Type B pancreatic cell (in vitro differentiated cells): ENCODE data around the gene PAK5. TPM values are rescaled to one million over a fixed set of nuclear protein-coding genes. Genes with fewer than 3 reads are reported as not detected.

Experiments used
- DNase-seq: peaks from one replicate; pipeline ENCODE4 v3.0.0; 2021; ENCODE audit warnings: mixed read lengths; ENCODE audit not compliant: unreplicated experiment; ENCODE audit errors: extremely low spot score
- H3K27ac Mint-ChIP-seq: 2 replicates; pipeline ENCODE4 v1.8.0; 2021; ENCODE audit warnings: mild to moderate bottlenecking, mixed read lengths
- H3K27me3 Mint-ChIP-seq: 2 replicates; pipeline ENCODE4 v1.8.0; 2021; ENCODE audit warnings: mixed read lengths
- H3K36me3 Mint-ChIP-seq: 2 replicates; pipeline ENCODE4 v1.8.0; 2021; ENCODE audit warnings: mixed read lengths
- H3K4me1 Mint-ChIP-seq: one replicate; pipeline ENCODE4 v1.8.0; 2021; ENCODE audit warnings: mixed read lengths; ENCODE audit not compliant: unreplicated experiment
- H3K4me3 Mint-ChIP-seq: 2 replicates; pipeline ENCODE4 v1.8.0; 2021; ENCODE audit warnings: mild to moderate bottlenecking, mixed read lengths
- H3K9me3 Mint-ChIP-seq: 2 replicates; pipeline ENCODE4 v1.8.0; 2021; ENCODE audit warnings: mixed read lengths
- total RNA-seq: library from RNA; stranded (reverse); gene quantifications from 2 replicates; pipeline ENCODE4 v1.2.1, GENCODE V29; 2021; ENCODE audit warnings: low replicate concordance
- TF ChIP-seq, protein P1 (sequence below): fragments of 200-600 bp; sonication (generic); conservative IDR thresholded peaks from 2 replicates; pipeline ENCODE4 v1.5.0; 2021; ENCODE audit warnings: antibody characterized with exemption, mild to moderate bottlenecking

The PAK5 gene
- total RNA-seq, 1 donor from 2014 or later = 1.8 TPM

DNA sequence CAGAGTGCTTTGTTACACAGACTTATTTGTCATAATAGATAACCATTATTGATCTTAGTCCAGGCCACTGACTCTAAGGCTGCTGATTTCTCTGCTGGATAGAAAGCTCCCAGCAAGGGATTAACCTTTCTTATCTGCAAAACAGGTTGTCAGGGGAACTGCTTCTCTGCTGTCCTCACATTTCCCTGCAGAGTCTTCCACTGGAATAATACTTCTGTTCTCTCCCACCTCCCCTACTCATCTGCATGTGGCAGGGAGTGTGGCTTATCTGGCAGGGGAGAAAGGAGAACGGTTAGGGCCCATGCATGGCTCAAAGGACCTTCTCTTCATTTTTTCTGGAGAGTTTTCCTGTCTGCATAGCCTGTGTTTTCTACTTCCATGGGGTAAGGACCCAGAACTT, 238.3 kb downstream of the PAK5 start:
- no peaks in the 10 kb centered on the region for H3K36me3 Mint-ChIP-seq
- peaks cover 19% of the 10 kb centered on the region for H3K4me1 Mint-ChIP-seq
- no peak overlapping the region for H3K27ac Mint-ChIP-seq
- H3K27me3 Mint-ChIP-seq = no peaks in the 10 kb centered on the region
- DNase-seq = no peak
- TF ChIP-seq, protein P1, sequence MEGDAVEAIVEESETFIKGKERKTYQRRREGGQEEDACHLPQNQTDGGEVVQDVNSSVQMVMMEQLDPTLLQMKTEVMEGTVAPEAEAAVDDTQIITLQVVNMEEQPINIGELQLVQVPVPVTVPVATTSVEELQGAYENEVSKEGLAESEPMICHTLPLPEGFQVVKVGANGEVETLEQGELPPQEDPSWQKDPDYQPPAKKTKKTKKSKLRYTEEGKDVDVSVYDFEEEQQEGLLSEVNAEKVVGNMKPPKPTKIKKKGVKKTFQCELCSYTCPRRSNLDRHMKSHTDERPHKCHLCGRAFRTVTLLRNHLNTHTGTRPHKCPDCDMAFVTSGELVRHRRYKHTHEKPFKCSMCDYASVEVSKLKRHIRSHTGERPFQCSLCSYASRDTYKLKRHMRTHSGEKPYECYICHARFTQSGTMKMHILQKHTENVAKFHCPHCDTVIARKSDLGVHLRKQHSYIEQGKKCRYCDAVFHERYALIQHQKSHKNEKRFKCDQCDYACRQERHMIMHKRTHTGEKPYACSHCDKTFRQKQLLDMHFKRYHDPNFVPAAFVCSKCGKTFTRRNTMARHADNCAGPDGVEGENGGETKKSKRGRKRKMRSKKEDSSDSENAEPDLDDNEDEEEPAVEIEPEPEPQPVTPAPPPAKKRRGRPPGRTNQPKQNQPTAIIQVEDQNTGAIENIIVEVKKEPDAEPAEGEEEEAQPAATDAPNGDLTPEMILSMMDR = no peak
- no peak overlapping the region for H3K4me3 Mint-ChIP-seq
- no peaks in the 10 kb centered on the region for H3K9me3 Mint-ChIP-seq

DNA sequence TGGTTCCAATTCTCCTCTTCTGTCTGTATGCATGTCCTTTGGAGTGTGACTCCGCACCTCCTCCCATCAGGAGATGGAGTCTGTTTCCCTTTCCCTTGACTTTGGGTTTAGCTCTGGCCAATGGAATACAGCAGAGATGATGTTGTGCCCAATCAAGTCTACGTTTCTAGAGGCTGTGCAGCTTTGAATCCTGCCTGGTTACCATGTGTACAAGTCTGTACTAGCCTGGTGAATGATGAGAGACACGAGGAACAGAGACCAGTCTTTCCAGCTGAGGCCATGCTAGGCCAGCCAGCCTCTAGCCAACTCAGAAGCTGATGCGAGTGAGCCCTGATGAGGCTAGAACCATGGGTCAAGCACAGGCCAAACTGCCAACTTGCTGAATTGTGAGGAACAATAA, 241.3 kb downstream of the PAK5 start:
- no peak overlapping the region for H3K27ac Mint-ChIP-seq
- H3K27me3 Mint-ChIP-seq = no peaks in the 10 kb centered on the region
- H3K9me3 Mint-ChIP-seq = peaks cover 3% of the 10 kb centered on the region
- H3K4me3 Mint-ChIP-seq = no peak overlapping the region
- peaks cover 14% of the 10 kb centered on the region for H3K4me1 Mint-ChIP-seq
- TF ChIP-seq, protein P1 = no peak
- DNase-seq = no peak
- no peaks in the 10 kb centered on the region for H3K36me3 Mint-ChIP-seq

DNA sequence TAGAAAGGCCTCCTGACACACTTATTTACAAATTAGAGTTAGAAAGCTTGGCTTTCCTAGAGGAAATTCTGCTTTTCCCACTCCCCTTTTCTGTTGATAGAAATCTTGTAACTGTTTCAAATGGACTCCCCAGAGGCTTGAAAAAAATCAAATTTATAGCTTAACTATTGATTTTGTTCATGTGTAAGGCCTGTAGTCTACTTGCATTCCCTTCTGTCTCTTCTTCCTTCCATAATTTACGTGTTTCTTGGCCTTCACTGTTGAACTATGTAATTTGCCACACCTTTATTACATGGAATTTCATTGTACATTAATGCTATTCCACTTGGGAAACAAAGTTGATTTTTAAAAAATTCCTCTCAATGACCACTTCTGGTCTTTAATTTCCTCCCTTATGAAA, 243.1 kb downstream of the PAK5 start:
- Mint-ChIP-seq H3K9me3 (peaks cover 3% of the 10 kb centered on the region), H3K36me3 (no peaks in the 10 kb centered on the region), H3K4me3 (no peak overlapping the region), H3K27ac (no peak overlapping the region), H3K4me1 (peaks cover 13% of the 10 kb centered on the region), H3K27me3 (no peaks in the 10 kb centered on the region)
- DNase-seq = no peak
- TF ChIP-seq, protein P1 = no peak

- Mint-ChIP-seq H3K36me3 (no peaks in the 10 kb centered on the region), H3K4me3 (no peak overlapping the region), H3K27ac (no peak overlapping the region), H3K27me3 (no peaks in the 10 kb centered on the region), H3K9me3 (peaks cover 3% of the 10 kb centered on the region), H3K4me1 (peaks cover 9% of the 10 kb centered on the region)
- no peak for DNase-seq
- TF ChIP-seq, protein P1 = no peak
Measured at GRCh38 chr20:9594284-9594875, 244.5 kb downstream of the PAK5 start.

GRCh38 chr20:9592419-9592818, 246.5 kb downstream of the PAK5 start:
- TF ChIP-seq, protein P1 = no peak
- peaks cover 3% of the 10 kb centered on the region for H3K9me3 Mint-ChIP-seq
- DNase-seq = no peak
- H3K27me3 Mint-ChIP-seq = no peaks in the 10 kb centered on the region
- peaks cover 9% of the 10 kb centered on the region for H3K4me1 Mint-ChIP-seq
- no peak overlapping the region for H3K27ac Mint-ChIP-seq
- no peaks in the 10 kb centered on the region for H3K36me3 Mint-ChIP-seq
- H3K4me3 Mint-ChIP-seq = no peak overlapping the region

DNA sequence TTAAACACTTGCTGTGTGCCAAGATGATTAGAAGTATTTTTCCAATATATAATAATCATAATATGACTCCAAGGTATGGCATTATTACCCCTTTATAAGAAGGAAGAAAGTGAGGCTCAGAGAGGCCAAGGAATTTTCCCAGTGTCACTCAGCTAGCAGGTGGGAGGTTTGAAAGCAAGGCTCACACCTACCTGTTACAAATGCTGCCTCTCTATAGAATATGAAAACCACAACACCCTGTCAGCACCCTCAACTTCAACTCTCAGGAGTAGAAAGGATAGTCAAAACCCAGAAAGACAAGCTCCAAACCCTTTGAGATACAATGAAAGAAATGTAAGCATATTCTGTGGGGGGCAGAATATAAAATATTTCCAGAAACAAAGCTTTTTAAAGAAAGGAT, 247.8 kb downstream of the PAK5 start:
- Mint-ChIP-seq H3K4me3 (no peak overlapping the region), H3K9me3 (peaks cover 3% of the 10 kb centered on the region), H3K36me3 (no peaks in the 10 kb centered on the region), H3K27ac (no peak overlapping the region), H3K4me1 (peaks cover 9% of the 10 kb centered on the region), H3K27me3 (no peaks in the 10 kb centered on the region)
- no peak for DNase-seq
- TF ChIP-seq, protein P1 = no peak
